NCI-H2029 treated with DMSO at 0.1 percent for 48 hours (cell line): ENCODE measurements around the gene PTER.

Experiments used
- DNase-seq: peaks from one replicate; lab custom pipeline; 2025; lab: John Stamatoyannopoulos, UW

The PTER gene

DNA sequence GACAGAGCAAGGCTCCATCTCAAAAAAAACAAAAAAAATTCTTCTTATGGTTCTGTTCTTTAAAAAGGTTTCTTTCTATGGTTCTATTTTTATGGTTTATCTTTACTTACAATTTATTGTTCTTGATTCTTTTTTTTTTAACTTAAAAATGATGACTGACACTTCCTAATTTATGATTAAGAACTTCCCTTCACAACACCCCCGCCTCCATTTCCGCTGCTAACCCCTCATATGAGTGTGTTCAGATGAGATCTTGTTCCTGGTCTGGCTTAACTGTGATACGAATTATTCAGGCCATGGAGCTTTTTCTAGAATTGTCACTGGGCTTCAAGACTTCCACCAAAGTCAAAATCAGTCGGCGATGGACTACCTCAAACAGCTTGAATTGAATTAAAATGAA lies 33.9 kb downstream of the PTER start:
- no peak for DNase-seq

DNA sequence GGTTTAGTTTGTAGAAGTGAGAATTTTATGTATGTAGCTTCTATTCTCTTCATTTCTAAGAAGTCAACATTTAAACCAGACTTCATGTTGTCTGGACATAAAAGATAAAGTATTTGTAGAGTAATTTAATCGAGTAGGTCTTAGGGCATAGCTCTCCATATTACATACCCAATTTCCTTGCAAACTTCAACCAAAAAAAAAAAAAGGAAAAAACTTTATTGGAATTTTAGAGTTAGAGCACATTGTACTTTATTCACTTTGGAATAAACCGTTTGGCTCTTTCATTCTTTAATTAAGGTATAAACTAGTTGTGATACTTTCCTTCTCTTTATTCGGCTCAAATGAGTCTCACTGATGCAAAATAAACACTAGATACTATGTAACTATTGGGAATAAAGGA lies 36.0 kb downstream of the PTER start:
- DNase-seq = no peak

DNA sequence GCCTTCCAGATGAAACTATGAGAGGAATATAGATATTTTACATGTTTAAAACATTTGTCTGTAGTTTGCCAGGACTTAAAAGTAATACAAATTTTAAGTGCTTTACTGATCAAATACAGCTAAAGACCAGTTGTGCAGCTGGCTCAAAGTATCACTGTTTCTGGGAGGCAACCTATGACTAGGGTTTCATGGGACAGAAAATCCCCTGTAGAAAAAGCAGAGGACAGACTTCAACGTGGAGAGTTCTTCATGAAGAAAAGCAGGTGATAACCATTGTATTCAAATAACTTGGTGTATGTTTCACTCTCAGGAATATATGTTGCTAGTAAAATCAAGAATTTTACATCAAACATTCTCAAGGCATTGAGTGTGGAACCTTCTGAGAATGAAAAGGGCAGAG lies 40.9 kb downstream of the PTER start:
- DNase-seq = no peak

DNA sequence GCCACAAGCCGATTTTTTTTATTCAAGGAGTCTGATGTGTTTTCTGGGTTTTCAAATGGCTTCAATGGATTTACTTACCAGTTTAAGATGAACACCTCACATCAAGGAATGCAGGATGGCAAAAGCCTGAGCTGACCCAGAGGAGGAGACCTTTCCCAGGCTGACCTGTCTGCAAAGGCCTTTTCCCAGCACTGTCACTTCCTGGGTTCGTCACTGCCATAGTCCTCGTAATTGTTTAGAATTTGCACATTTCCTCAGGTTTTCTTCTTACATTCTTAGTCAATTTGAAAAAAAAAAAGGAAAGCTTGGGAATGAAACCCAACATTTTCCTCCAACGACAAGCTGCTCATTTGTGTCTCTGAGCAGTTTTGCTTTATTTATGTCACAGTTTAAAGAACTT lies 42.0 kb downstream of the PTER start:
- no peak for DNase-seq

DNA sequence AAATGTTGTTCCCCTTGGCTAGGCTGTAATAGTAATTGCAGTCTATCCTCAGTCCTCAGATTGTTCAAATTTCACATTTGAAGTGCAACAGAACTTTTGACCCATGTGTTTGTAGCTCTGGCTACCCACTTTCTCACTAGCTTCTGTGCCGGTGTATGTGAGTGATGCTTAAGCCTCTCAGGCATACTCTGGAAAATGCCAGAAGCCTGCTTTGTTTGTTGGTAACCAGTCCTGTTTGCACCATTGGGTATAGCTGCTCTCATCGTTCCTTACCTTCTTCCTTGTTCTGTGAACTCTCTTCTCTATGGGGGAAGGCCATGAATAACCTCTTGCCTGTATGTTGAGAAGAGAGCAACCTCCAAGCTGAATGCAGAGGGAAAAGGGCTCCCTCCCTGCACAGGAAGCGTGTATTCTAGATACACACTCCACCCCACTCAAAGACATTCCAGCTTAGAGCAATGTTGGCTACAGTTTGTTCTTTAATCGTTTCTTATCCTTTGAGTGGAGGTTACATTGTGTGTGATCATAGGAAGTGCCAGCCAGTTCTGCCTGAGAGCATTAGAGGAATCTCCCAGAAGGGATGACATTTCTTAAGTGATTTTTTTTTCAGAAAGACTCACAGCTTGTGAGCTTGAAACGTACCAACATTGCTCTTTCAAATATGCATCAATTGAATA lies 44.4 kb downstream of the PTER start:
- no peak for DNase-seq

DNA sequence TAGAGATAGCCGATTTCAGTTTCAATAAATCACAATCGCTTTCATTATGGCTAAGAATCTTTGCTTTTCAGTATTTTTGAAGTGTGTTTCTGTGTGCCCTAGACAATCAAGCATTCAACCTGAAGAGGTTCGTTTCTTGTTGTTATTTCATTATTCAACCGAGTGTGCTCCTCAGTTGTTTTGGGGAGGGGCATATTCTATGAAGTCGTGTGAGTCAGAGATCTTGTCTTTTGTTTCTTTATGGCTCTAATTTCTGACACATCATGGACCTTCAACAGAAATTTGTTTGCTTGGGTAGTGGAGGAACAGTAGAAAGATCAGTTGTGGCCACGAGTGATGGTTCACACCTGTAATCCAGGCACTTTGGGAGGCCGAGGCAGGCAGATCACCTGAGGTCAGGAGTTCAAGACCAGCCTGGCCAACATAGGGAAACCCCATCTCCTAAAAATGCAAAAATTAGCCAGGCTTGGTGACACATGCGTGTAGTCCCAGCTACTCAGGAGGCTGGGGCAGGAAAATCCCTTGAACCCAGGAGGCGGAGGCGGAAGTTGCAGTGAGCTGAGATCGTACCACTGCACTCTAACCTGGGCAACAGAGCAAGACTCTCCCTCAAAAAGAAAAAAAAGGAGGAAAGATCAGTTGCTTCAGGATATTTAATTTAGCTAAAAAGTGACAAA lies 46.6 kb downstream of the PTER start:
- no peak for DNase-seq

DNA sequence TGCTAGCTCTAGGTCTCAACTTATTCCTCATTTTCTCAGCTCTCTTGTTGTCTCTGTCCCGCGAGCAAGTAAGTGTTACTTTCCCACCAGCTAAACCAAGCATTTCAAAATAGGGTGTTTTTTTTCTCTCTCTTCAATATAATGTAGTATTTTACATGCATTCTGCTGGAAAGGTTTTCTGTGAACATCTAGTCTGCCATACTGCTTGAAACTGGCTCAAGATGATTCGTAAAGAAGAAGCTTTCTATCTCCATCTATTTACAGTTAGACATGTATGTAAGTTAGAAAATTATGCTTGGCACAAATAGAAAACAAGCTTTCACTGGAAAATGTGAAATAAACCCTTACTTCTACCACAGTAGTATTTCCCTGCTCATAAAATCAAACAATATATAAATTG lies 53.7 kb downstream of the PTER start:
- DNase-seq = no peak

DNA sequence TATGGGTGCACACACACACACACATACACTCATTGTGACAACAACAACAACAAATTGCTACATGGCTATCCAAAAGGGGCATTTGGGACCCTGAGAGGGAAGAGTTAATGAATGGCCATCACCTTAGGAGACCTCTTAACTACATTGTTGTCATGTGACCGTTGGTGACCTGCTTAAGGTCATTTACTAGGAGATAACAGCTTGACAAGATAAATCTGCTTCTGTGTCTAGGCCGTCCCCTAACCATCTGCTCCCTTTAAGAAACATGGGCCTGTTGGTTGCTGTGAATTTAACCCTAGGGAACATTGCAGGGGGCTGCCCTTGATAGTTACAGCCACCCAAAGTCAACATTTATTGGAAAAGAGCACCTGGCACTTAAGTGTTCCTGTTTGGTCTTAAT lies 55.1 kb downstream of the PTER start:
- DNase-seq = no peak

DNA sequence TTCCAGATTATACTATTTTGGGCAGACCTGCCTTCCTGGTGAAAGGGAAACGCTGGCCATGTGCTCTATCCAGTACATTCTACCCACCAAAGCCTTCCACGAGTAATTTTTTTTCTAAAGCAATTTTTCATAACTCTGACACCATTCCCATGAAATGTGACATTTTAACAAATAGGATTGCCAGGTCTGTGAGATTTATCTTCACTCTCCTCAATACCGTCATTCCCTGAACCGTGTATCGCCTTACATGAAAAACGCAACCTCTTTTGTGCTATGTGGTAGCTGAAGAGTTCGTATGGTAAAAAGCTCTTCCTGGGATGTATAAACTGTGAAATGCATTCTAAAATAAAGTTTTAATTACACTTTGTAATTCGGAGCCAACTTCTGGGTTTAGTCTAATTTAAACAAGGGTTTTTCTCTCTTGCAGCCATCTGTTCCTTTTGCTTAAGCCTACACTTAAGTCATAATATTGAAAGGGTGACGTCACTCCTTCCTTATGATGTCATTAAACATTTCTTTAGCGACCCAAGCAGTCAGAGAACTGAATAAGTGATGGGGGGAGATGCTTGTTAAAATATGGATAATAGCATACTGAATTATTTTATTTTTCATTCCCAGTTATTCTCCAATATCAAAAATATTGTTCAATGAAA lies 57.2 kb downstream of the PTER start:
- DNase-seq = no peak

DNA sequence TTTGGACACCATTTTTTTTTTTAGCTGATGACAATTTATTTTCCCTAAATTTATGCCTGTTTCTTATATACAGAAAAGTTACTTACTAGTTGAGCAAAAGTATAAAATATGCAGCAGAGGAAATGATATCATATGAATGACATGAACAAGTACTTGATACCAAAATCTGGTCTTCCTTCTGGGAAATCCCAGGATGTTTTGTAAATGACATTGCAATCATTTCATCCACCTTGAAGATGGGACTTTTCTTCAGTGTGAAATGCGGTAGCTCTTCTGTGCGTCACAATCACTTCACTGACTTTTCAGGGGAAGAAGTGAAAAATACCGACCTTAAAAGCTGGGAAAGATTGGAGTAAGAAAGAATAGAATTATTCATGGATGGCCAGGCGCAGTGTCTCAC lies 61.1 kb downstream of the PTER start:
- DNase-seq = no peak

DNA sequence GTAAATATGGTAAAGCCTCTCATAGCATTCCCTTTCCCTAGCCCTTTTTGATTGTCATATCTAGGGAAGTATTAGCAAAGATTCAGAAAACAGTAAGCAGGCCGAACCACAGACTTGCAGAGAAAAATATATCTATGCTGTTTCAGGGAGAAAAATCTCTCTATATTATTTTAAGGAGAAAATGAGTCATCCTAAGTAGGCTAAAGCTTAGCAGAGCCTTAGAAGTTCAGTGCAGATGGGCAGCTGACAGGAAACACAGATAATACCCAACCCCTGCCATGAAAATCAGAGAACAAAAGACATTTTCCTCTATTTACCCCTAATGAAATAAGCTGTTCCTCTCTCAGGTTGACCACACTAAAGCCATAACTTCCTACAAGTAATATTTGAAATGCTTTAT lies 68.4 kb downstream of the PTER start:
- no peak for DNase-seq

DNA sequence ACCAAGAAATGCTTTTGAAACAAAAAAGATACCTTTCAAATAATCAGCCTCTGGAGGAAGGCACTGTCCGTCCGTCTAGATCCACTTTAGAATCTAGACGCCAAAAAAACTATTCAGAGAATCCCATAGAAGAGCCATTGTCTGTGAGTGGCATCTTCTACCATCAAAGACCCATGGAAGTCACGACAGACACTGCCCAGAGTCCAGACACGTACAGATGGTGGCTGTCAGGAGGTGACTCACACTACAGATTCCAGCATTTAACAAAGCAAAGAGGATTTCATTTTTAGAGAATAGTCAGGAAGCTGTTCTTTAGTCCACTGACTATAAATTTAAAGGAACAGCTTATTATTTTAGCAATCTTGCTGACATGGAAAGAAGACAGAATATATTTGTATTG lies 73.2 kb downstream of the PTER start:
- no peak for DNase-seq

DNA sequence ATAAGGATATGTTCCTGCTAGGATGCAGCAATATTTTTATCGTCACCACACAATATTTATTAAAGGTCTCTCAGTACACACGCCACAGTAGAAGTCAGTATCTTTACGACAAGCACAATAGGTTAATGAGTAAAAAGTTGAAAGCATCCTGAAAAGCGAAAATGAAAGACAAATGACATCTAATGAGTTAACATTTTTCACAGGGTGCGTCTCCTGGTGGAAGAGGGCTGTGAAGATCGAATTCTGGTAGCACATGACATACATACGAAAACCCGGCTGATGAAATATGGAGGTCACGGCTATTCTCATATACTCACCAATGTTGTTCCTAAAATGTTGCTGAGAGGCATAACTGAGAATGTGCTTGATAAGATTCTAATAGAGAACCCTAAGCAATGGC lies 74.0 kb downstream of the PTER start:
- no peak for DNase-seq

DNA sequence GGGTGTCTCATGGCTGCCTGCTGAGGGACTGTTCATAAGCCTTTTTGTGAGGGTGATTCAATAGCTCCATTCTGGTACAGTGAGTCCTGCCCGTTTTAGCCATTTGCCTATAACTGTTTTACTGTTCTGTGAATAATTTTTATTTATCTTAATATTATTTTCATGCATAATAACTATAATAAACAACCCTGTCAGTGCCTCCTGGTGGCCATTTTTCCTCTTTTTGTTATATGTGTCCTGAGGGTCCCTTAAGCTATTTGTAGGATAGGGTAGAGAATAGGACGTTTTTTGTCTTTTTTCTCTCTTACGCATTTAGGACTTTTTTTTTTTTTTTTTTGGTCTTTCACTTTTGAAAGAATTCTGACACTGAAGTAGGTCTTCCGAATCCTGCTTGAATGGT lies 82.0 kb downstream of the PTER start:
- DNase-seq = no peak

DNA sequence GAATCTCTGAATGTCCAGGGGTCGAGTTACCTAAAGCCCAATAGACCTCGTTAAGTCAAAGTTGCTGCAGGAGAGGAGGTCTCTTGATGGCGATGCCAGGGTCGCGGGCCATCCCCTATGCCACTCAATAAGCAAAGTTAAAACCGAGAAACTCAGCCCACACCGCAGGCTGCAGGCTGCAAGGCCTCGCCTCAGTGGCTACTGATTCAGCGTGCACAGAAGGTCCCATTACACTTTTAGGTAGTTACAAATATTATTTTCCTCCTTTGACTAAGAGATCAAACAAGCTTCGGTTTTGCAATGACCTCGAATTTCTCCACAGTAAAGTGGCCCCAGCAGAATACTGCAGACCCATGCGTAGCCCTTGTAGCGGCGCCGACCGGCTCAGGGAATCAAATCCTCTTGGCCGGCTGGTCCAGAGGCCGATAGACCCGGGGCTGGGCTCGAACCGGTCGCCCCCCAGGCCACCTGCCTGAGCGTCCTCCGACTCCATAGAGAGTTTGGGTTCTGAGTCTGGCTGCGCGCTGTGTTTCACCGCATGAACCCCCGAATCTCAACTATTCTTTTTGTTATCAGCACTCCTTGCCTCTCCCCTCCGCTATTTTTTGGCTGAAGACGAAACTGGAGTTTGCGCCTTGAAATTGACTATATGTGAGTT lies 82.6 kb downstream of the PTER start:
- DNase-seq = no peak

DNA sequence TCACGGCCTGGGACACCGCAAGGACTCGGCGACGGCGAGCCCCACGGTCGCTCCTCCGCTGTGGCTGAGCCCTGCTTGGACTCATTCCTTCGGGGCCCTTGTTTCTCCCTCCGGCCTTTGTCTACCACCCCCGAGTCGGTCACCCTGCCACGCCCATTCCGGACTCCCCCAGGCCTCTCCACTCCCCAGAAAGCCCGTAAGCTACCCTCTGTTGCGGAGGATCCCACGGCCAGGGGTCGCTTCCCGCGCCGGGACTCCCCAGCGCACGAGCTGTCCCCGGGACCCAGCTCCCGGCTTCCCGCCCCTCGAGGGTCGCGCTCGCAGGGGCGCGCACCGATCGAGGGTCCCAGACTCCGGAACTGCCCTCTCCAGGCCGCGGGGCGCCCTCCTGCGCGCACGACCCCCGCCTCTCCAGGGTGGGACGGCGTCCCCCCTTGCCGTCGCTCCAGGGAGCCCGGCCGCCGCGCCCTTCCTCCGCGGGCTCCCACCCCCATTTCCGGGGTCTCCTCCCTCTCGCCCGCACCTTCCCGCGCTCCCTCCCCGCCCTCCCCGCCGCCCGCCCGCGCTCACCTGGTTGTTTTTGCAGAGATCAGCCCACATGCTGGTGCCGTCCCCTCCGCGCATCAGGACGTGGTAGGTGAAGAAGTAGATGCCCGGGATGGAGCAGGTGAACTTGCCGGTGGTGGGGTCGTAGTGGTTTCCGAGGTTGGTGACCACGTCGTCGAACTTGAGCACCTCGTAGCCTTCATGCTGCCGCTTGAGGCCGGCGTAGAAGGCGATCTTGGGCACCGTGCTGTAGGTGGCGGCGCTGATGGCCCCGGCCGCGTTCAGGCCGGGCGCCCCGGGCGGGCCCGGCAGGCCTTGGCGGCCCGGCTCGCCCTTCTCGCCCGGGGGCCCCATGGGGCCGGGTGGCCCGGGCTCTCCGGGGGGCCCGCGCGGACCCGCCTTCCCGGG lies 83.4 kb downstream of the PTER start:
- DNase-seq = no peak

DNA sequence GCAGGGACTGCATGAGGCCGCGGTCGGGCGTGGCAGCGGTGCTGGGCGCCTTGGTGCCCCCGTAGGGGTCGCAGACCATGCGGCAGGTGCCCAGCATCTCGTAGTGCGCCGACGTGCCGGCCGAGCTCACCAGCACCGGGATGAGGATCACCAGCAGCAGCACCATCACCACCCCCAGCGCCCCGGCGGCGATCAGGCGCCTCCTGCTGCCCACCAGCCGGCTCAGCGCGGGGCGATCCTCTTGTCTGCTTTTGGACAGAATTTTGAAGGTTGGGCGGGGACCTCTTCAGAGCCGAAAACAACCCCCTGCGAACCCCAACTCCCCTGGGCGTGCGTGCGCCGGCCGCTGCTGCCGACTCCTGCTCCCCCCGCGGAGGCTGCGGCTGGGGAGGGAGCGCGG lies 84.1 kb downstream of the PTER start:
- no peak for DNase-seq

DNA sequence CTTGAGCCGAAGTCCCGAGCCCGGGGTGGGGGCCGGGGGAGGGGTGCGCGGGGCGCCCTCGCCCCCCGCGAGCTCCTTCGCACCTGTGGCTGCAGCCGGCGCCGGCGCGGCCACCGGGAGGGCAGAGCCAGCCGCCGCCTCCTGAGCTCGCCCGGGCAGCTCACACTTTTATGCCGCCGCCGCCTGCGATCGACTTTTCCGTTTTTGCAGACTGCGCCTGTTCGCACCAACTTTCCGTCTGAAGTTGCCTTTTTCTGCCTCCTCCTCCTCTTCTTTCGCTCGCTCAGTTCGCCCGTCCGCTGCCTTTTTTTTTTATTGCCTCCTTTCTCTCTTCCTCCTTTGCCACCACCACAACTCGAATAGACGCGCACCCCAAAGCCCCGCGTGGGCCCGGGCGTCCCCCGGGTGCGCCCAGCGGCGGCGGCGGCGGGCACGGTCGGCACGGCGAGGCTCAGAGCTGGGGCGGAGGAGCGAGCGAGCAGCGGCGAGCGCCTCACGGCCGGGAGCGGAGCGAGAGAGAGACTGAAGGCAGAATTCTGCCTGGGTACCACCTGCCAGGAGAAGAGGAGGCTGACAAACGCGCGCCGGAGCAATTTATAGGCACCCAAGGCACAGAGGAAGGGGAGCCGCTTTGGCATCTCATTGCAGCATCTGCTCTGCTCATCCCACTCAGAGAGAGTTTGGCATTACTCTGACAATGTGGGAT lies 84.7 kb downstream of the PTER start, which contains the start of gene C1QL3:
Gene C1QL3, minus strand, starts transcription at position 569 of the 706 bp plus-strand sequence. CDS start 814 bp downstream, outside the sequence.
- no peak for DNase-seq

DNA sequence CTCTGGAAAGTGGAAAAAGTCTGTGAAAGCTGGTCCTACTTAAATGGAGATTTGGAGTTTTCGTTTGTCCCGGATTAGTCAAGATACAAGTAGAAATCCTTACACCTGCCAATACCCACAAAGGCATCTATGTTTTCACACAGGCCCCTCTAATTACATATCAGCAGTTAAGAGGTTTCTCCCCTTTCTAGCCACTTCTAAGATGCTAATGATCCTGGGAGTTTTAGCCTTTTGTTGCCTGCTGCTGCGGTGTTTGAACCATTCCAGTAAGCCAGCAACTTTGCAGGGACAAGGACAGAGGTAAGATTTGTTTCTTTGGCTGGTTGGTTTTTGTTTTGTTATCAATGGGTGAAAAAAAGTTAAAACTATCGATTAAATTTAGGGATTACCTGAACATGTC lies 90.6 kb downstream of the PTER start:
- no peak for DNase-seq

DNA sequence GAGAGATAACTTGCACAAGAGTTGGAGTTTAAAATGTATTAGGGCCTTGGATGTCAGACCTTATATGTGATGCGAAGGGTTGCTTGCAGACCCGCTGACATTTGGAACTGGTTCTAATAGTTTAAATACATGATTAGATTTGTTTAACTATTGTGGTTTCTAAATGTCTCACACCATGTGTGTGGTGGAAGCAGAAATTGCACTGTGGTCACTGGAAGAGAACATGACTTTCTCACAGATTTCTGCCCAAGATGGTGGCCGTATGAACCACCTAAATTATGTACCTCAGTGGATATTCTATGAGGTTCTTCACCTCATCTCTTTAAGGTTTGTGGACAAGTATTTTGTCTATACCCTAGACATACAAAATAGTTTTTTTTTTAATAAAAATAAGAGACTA lies 93.0 kb downstream of the PTER start:
- no peak for DNase-seq

DNA sequence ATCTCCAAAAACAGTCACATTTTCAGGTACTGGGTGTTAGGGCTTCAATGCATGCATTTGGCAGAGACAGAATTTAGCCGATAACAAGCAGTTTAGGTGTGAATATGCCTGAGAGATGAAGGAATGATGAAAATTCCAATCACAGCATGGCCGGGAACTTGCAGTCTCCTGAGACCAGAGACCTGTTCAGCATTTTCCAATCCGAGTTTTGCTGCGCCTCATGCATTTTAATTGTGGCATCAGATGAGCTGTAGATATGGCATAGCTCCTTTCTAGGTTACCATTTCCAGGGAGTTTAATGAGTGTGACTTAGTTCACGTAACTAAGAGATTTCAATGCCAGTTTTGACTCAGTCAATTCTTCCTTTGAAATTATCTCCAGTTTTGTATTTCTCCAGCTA lies 99.3 kb downstream of the PTER start:
- no peak for DNase-seq
